ENCODE results near the gene EIF4E2.

DNA sequence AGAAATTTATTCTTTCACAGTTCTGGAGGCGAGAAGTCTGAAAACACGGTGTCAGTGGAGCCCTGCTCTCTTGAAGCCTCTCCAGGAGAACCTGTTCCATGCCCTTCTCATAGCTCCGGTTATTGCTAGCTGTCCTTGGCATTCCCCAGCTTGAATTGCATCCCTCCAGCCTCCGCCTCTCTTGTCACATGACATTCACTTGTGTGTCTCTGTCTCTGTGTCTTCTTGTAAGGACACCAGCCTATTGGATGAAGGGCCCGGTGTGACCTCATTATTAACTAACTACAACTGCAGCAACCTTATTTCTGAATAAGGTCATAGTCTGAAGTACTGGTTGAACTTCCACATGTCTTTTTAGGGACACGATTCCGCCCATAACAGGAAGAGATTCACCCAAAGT, 34.9 kb upstream of the EIF4E2 start:
- TF ChIP-seq CTCF (IDR thresholded peaks at IDR 0.05; ENCODE audit: poor library complexity) (no peak), EZH2phosphoT487 (IDR thresholded peaks at IDR 0.05; ENCODE audit: low read depth, severe bottlenecking, unreplicated experiment) (no peak)

All from hepatocyte (in vitro differentiated cells).